NB4 (cell line): ENCODE results near the gene SLC35B3.
"Not testable (repeated sequence)": the region's sequence is repeated elsewhere in the genome, so short reads cannot be mapped to it uniquely, and the experiment has no call there.

Experiments
- DNase-seq: peaks from one replicate; pipeline ENCODE4 v3.0.0; 2010; ENCODE audit warnings: low read depth
- H3K4me3 ChIP-seq: one replicate; pipeline ENCODE4 v1.5.1; 2011; ENCODE audit warnings: mild to moderate bottlenecking, low read depth, low read length, moderate library complexity
- MAX ChIP-seq: IDR thresholded peaks from 2 replicates; pipeline ENCODE4 v1.6.1; 2011; ENCODE audit warnings: low read depth, low read length
- MYC ChIP-seq: IDR thresholded peaks from 2 replicates; pipeline ENCODE4 v1.6.1; 2011; ENCODE audit warnings: low read depth, low read length
- POLR2A ChIP-seq: IDR thresholded peaks from 2 replicates; pipeline ENCODE4 v1.6.1; 2011; ENCODE audit warnings: mild to moderate bottlenecking; ENCODE audit not compliant: insufficient read length; ENCODE audit errors: extremely low read depth
- TF ChIP-seq, protein P1 (sequence below): IDR thresholded peaks from one replicate; pipeline ENCODE4 v1.5.1; 2012; ENCODE audit warnings: low read depth, low read length

Gene SLC35B3

DNA sequence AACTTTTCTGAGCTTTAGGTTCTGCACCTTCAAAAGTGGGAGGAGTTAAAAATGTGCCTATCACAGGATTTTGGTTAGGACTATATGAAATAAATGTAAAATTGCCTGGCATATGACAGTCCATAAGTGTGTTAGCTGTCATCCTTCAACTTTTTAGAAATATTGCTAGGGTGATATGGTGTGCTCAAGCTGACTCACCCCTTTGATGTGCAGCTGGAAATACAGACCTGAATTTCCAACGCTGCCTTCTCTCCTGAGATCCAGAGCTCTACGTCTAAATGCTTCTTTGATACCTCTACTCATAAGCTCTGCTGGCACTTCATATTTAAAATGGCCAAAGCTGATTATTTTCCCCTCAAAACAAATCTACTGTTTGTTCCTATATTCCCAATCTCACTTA lies 2.7 kb downstream of the SLC35B3 start:
- DNase-seq = no peak
- TF ChIP-seq MAX (no peak), MYC (no peak), POLR2A (no peak)
- TF ChIP-seq, protein P1, sequence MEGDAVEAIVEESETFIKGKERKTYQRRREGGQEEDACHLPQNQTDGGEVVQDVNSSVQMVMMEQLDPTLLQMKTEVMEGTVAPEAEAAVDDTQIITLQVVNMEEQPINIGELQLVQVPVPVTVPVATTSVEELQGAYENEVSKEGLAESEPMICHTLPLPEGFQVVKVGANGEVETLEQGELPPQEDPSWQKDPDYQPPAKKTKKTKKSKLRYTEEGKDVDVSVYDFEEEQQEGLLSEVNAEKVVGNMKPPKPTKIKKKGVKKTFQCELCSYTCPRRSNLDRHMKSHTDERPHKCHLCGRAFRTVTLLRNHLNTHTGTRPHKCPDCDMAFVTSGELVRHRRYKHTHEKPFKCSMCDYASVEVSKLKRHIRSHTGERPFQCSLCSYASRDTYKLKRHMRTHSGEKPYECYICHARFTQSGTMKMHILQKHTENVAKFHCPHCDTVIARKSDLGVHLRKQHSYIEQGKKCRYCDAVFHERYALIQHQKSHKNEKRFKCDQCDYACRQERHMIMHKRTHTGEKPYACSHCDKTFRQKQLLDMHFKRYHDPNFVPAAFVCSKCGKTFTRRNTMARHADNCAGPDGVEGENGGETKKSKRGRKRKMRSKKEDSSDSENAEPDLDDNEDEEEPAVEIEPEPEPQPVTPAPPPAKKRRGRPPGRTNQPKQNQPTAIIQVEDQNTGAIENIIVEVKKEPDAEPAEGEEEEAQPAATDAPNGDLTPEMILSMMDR = no peak
- peak overlapping the region; percentile 3 for H3K4me3 ChIP-seq

DNA sequence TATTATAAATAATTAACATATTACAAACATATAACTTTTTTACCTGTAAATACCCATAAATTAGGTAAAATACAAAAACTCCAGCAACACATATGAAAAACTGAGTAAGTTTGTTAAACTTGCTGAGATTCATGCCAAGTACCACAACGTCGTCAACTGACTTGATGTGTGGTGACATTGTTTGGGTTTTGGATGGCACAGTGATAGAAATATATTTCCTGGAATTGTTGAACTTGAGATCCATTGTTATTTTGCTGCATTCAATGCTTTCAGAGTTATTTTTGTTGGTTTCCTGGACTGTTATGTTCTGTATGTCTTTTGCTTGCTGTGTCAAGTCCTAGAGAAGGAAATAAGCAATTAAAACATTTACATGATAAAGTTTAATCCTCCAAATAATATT lies 5.5 kb downstream of the SLC35B3 start:
- no peak overlapping the region for H3K4me3 ChIP-seq
- no peak for TF ChIP-seq MAX
- TF ChIP-seq, protein P1 = no peak
- no peak for TF ChIP-seq MYC
- no peak for TF ChIP-seq POLR2A
- DNase-seq = no peak

DNA sequence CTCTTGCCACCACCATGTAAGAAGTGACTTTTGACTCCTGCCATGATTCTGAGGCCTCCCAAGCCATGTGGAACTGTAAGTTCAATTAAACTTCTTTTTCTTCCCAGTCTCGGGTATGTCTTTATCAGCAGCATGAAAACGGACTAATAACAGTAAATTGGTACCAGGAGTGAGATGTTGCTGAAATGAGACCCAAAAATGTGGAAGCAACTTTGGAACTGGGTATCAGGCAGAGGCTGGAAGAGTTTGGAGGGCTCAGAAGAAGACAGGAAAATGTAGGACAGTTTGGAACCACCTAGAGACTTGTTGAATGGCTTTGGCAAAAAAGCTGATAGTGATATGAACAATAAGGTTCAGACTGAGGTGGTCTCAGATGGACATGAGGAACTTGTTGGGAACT lies 8.8 kb downstream of the SLC35B3 start:
- not testable (repeated sequence) for DNase-seq, H3K4me3 ChIP-seq

- TF ChIP-seq, protein P1 = no peak
- no peak for TF ChIP-seq POLR2A
- TF ChIP-seq MAX = no peak
- no peak for DNase-seq
- H3K4me3 ChIP-seq = no peak overlapping the region
Observed at GRCh38 chr6:8420031-8420588, 15.2 kb downstream of the SLC35B3 start.

- no peak for TF ChIP-seq MYC
- no peak for TF ChIP-seq MAX
- TF ChIP-seq POLR2A = no peak
- TF ChIP-seq, protein P1 = no peak
- H3K4me3 ChIP-seq = no peak overlapping the region
- DNase-seq = no peak
Observed at GRCh38 chr6:8415913-8416312, 19.4 kb downstream of the SLC35B3 start.

DNA sequence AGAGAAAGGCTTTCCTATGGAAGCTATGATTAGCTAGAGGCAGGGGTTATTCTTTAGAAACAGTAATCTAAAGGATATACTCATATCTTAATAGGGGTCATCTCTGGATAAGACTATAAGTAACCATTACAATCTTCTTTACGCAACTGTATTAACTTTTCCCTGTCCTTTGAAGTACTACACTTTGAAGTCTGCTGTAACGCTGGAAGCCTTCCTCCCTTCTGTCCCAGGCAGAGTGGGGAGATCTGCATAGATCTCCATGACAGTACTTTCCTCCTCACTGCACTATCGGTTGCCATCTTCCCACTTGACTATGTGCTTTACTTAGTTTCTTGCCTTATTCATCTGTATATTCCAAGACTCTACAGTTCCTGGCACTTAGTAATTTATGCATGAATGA lies 20.1 kb downstream of the SLC35B3 start:
- TF ChIP-seq POLR2A (no peak), MYC (no peak), MAX (no peak)
- TF ChIP-seq, protein P1 = no peak
- H3K4me3 ChIP-seq = no peak overlapping the region
- DNase-seq = no peak
